Ureter (tissue), 1 donor: ENCODE measurements around the gene FIP1L1. TPM values are rescaled to one million over a fixed set of nuclear protein-coding genes. Genes with fewer than 3 reads are reported as not detected.

Experiments
- DNase-seq: peaks from one replicate; pipeline ENCODE4 v3.0.0-alpha.2; 2020; ENCODE audit warnings: low spot score
- total RNA-seq: library from RNA; stranded (reverse); gene quantifications from one replicate; pipeline ENCODE4 v1.2.4, GENCODE V29; 2023
- donor health status: DM: yes; HTN: yes; CAD: no.

FIP1L1 gene
- total RNA-seq, 1 donor from 2014 or later: 67.8 TPM

GRCh38 chr4:53476232-53477037 lies 99.0 kb downstream of the FIP1L1 start:
- DNase-seq: no peak

GRCh38 chr4:53477038-53477565 lies 99.7 kb downstream of the FIP1L1 start:
- no peak for DNase-seq

GRCh38 chr4:53477636-53478035 lies 100.2 kb downstream of the FIP1L1 start:
- no peak for DNase-seq

- DNase-seq: no peak
Observed at GRCh38 chr4:53478671-53479456, 101.4 kb downstream of the FIP1L1 start.

GRCh38 chr4:53479736-53480525 lies 102.5 kb downstream of the FIP1L1 start:
- no peak for DNase-seq

- no peak for DNase-seq
Observed at GRCh38 chr4:53480909-53481308, 103.5 kb downstream of the FIP1L1 start.

- no peak for DNase-seq
Observed at GRCh38 chr4:53481586-53481985, 104.1 kb downstream of the FIP1L1 start.

- DNase-seq: no peak
Observed at GRCh38 chr4:53483250-53483649, 105.8 kb downstream of the FIP1L1 start.

GRCh38 chr4:53484911-53485657 lies 107.6 kb downstream of the FIP1L1 start:
- no peak for DNase-seq

GRCh38 chr4:53485658-53486040 lies 108.2 kb downstream of the FIP1L1 start:
- no peak for DNase-seq

- no peak for DNase-seq
Observed at GRCh38 chr4:53487766-53488165, 110.3 kb downstream of the FIP1L1 start.

GRCh38 chr4:53489279-53489889 lies 111.9 kb downstream of the FIP1L1 start:
- no peak for DNase-seq

- DNase-seq: no peak
Observed at GRCh38 chr4:53490161-53490956, 112.9 kb downstream of the FIP1L1 start.

- DNase-seq: no peak
Observed at GRCh38 chr4:53490965-53491622, 113.7 kb downstream of the FIP1L1 start.

GRCh38 chr4:53494851-53495250 lies 117.4 kb downstream of the FIP1L1 start:
- DNase-seq: no peak

- peak; percentile 51 for DNase-seq
Observed at GRCh38 chr4:53497487-53498244, 120.2 kb downstream of the FIP1L1 start.

GRCh38 chr4:53498706-53499105 lies 121.3 kb downstream of the FIP1L1 start:
- DNase-seq: no peak

GRCh38 chr4:53499791-53500190 lies 122.3 kb downstream of the FIP1L1 start:
- no peak for DNase-seq

- no peak for DNase-seq
Observed at GRCh38 chr4:53500546-53500945, 123.1 kb downstream of the FIP1L1 start.
